Measurements from ENCODE around the gene EPM2AIP1.
"Not testable (repeated sequence)": the region's sequence is repeated elsewhere in the genome, so short reads cannot be mapped to it uniquely, and the experiment has no call there.

The EPM2AIP1 gene

GRCh38 chr3:36992806-36993325 lies at the start of gene EPM2AIP1:
EPM2AIP1 (minus strand) TSS chr3:36993131; CDS start chr3:36993077, 54 bp downstream.
- no peak for DNase-seq

GRCh38 chr3:37042712-37043111 lies 49.8 kb upstream of the EPM2AIP1 start:
- not testable (repeated sequence) for DNase-seq

- DNase-seq, result no peak
Measured at GRCh38 chr3:37041546-37042195, 48.7 kb upstream of the EPM2AIP1 start.

GRCh38 chr3:37040231-37040630 lies 47.3 kb upstream of the EPM2AIP1 start:
- no peak for DNase-seq

GRCh38 chr3:37039161-37039846 lies 46.4 kb upstream of the EPM2AIP1 start:
- no peak for DNase-seq

- no peak for DNase-seq
Measured at GRCh38 chr3:37037352-37037751, 44.4 kb upstream of the EPM2AIP1 start.

- no peak for DNase-seq
Measured at GRCh38 chr3:37032961-37033360, 40.0 kb upstream of the EPM2AIP1 start.

GRCh38 chr3:37031096-37031682 lies 38.3 kb upstream of the EPM2AIP1 start:
- no peak for DNase-seq

GRCh38 chr3:37030588-37030987 lies 37.7 kb upstream of the EPM2AIP1 start:
- no peak for DNase-seq

GRCh38 chr3:37029516-37030163 lies 36.7 kb upstream of the EPM2AIP1 start:
- no peak for DNase-seq

- no peak for DNase-seq
Measured at GRCh38 chr3:37029111-37029510, 36.2 kb upstream of the EPM2AIP1 start.

- no peak for DNase-seq
Measured at GRCh38 chr3:37028329-37028728, 35.4 kb upstream of the EPM2AIP1 start.

GRCh38 chr3:37026851-37027250 lies 33.9 kb upstream of the EPM2AIP1 start:
- no peak for DNase-seq

- DNase-seq, result no peak
Measured at GRCh38 chr3:37025561-37026335, 32.8 kb upstream of the EPM2AIP1 start.

- DNase-seq, result peak in 1 of 2 donors; percentile 10
Measured at GRCh38 chr3:37024820-37025405, 32.0 kb upstream of the EPM2AIP1 start.

GRCh38 chr3:37024092-37024491 lies 31.2 kb upstream of the EPM2AIP1 start:
- peak in 1 of 2 donors; percentile 14 for DNase-seq

GRCh38 chr3:37017683-37018082 lies 24.8 kb upstream of the EPM2AIP1 start:
- no peak for DNase-seq

- no peak for DNase-seq
Measured at GRCh38 chr3:37016903-37017302, 24.0 kb upstream of the EPM2AIP1 start.

- DNase-seq, result no peak
Measured at GRCh38 chr3:37015642-37016041, 22.7 kb upstream of the EPM2AIP1 start.

- no peak for DNase-seq
Measured at GRCh38 chr3:37014620-37015019, 21.7 kb upstream of the EPM2AIP1 start.

- DNase-seq, result peak; percentile 100
Measured at GRCh38 chr3:36993326-36994283, 674 bp upstream of the EPM2AIP1 start, which contains the start of gene MLH1. MLH1 (plus strand) TSS chr3:36993518; CDS start chr3:36993548, 30 bp downstream.
